Bone marrow (tissue), 2 donors: ENCODE results near the gene CD63.

Experiments used
- DNase-seq, 2 donors: peaks; one replicate each; lab custom pipeline; 2025; lab: John Stamatoyannopoulos, UW

Gene CD63

GRCh38 chr12:55687746-55688145 lies 41.1 kb downstream of the CD63 start:
- DNase-seq = no peak

GRCh38 chr12:55686366-55687010 lies 42.3 kb downstream of the CD63 start:
- no peak for DNase-seq

GRCh38 chr12:55685671-55686070 lies 43.1 kb downstream of the CD63 start:
- no peak for DNase-seq

GRCh38 chr12:55684761-55685370 lies 43.9 kb downstream of the CD63 start:
- no peak for DNase-seq

DNA sequence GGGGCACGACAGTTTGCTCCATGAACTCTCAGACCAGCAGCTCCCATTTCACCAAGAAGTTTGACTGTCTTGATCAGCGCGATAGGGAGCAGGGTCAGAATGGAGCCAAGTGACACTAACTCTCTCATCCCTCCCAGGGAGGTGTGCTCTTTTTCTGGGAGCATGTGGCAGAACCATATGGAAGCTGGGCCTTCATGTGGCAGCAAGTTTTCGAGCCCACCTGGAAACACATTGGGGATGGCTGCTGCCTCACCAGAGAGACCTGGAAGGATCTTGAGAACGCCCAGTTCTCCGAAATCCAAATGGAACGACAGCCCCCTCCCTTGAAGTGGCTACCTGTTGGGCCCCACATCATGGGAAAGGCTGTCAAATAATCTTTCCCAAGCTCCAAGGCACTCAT lies 45.1 kb downstream of the CD63 start:
- DNase-seq = no peak

DNA sequence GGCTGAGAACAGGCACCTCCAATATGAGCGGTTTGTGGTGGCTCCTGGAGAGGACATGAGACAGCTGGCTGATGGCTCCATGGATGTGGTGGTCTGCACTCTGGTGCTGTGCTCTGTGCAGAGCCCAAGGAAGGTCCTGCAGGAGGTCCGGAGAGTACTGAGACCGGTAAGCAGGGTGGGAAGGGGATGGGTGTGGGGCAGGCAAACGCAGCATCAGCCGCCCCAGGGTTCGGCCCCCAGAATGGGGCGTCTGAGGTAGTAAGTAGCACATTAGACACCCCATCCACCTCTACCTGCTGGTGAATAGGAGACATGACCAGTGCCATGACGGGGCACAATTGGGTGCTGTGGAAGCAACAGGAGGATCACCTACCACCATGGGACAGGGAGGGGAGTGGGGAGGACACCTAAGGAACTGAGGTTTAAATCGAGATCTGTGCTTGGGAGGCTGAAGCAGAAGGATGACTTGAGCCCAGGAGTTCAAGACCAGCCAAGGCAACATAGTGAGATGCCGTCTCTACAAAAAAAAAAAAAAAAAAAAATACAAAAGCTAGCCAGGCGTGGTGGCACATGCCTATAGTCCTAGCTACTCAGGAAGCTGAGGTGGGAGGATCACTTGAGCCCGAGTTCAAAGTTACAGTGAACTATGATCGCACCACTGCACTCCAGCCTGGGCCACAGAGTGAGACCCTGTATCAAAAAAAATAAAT lies 46.6 kb downstream of the CD63 start:
- DNase-seq = no peak

DNA sequence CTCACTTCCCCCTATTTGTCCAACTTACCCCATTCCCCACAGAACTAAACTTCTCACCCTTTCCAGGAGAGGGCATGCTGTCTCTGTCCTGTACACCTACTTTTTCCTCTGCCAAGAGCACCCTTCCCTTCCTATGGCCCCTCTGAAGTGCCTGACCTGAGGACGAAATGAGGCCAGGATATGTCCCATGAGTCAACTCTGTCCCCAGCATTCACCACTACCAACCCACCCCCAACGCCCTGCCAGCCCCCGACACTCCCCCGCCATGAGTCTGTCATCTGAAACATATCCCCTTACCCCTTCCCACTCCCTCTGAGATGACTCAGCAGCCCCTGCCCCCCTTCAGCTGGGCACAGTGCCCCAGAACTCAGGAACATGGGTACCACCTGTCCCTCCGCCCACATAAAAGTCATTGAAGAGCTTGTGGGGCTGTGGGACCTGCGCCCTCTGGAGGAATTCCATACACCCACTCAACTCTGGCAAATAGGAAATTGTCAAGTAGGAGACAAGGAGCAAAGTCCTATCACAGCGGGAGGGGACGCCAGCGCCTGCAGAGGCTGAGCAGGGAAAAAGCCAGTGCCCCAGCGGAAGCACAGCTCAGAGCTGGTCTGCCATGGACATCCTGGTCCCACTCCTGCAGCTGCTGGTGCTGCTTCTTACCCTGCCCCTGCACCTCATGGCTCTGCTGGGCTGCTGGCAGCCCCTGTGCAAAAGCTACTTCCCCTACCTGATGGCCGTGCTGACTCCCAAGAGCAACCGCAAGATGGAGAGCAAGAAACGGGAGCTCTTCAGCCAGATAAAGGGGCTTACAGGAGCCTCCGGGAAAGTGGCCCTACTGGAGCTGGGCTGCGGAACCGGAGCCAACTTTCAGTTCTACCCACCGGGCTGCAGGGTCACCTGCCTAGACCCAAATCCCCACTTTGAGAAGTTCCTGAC lies 47.4 kb downstream of the CD63 start:
- DNase-seq = peak in 1 of 2 donors; percentile 49

DNA sequence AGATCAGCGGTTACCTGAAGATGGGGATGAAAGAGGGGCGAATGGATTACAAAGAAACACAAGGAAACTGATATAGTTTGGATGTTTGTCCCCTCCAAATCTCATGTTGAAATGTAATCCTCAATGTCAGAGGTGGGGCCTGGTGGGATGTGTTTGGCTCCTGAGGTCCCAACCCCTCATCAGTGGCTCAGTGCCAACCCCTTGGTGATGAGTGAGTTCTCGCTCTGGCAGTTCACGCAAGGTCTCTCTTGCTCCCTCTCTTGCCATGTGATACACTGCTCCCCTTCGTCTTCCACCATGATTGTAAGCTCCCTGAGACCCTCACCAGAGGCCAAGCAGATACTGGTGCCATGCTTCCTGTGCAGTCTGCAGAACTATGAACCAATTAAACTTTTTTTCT lies 49.1 kb downstream of the CD63 start:
- DNase-seq = no peak

DNA sequence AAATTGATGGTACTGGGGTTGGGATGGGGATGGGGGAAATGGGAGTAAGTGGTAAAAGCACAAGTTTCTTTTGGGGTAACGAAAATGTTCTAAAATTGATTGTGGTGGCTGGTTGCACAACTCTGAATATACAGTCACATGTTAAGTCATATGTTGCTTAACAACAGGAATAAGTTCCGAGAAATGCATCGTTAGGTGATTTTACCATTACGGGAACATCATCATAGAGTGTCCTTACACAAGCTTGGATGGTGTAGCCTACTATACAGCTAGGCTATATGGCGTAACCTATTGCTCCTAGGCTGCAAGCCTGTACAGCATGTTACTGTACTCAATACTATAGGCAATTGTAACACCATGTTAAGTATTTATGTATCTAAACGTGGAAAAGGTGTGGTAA lies 52.1 kb downstream of the CD63 start:
- no peak for DNase-seq

DNA sequence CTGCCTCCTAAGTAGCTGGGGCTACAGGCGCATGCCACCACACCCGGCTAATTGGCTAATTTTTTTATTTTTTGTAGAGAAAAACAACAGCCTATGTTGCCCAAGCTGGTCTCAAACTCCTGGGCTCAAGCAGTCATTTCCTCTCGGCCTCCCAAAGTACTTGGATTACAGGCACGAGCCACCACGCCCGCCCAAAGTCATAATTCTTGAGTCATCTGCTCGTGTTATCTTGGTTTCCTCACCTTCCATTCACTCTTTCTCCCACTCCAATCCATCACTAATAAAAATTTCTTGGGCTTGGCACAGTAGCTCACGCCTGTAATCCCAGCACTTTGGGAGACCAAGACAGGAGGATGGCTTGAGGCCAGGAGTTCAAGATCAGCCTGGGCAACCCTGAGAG lies 53.1 kb downstream of the CD63 start:
- no peak for DNase-seq
